Right lobe of liver (tissue), 6 donors: ENCODE measurements around the gene TMEM44. TPM values are rescaled to one million over a fixed set of nuclear protein-coding genes. Genes with fewer than 3 reads are reported as not detected.

Source experiments
- ATAC-seq, 4 donors: fragments of 200-7000 bp; cut with Tn5 transposase; one replicate each; pipeline ENCODE4 v1.9.1; 2020; ENCODE audit warnings: mild to moderate bottlenecking in 4 of 4, moderate library complexity in 4 of 4
- DNase-seq, 3 donors: peaks; one replicate each; pipeline ENCODE4 v3.0.0-alpha.2; 2020
- H3K27ac ChIP-seq, 3 donors: fragments of 200-600 bp; one replicate each; pipeline ENCODE4 v1.8.0; 2022
- H3K27me3 ChIP-seq, 2 donors: fragments of 200-600 bp; one replicate each; pipeline ENCODE4 v1.8.0; 2022
- H3K36me3 ChIP-seq, 4 donors: fragments of 200-600 bp; sonication (generic) in 1 of 4; one replicate each; pipeline versions ENCODE4 v1.5.1 to v1.8.0; 2017 to 2022; ENCODE audit warnings: control low read depth in 1 of 4
- H3K4me1 ChIP-seq, 4 donors: fragments of 200-600 bp; sonication (generic) in 1 of 4; one replicate each; pipeline versions ENCODE4 v1.5.1 to v1.8.0; 2017 to 2022; ENCODE audit warnings: control low read depth in 1 of 4
- H3K4me3 ChIP-seq, 3 donors: fragments of 200-600 bp; one replicate each; pipeline ENCODE4 v1.8.0; 2022
- H3K9me3 ChIP-seq, 4 donors: fragments of 200-600 bp; sonication (generic) in 1 of 4; one replicate each; pipeline versions ENCODE4 v1.5.1 to v1.8.0; 2017 to 2022; ENCODE audit warnings: control low read depth in 1 of 4
- CTCF ChIP-seq, 4 donors: fragments of 200-600 bp in 3 of 4; fragments of 450-650 bp in 1 of 4; IDR thresholded peaks; one replicate each; pipeline versions ENCODE4 v1.5.1 to v1.8.0; 2016 to 2022; ENCODE audit warnings: antibody characterized with exemption in 4 of 4, mild to moderate bottlenecking in 2 of 4
- POLR2A ChIP-seq: fragments of 450-650 bp; IDR thresholded peaks from one replicate; pipeline ENCODE4 v1.6.1; 2017; ENCODE audit warnings: antibody characterized with exemption, mild to moderate bottlenecking
- WGBS: methylation state at CpG from one replicate; pipeline ENCODE4 v1.1.6; 2018; ENCODE audit warnings: low coverage, low lambda C conversion rate; ENCODE audit not compliant: insufficient coverage; ENCODE audit errors: missing lambda C conversion rate; 5-methylcytosine and 5-hydroxymethylcytosine counted together
- intact Hi-C, 2 donors: fragments of 100-400 bp; cut with DNase I; formaldehyde crosslinking; loops; one replicate each; pipeline versions ENCODE4 v1.11.2 to v1.14.1; 2022
- total RNA-seq, 6 experiments: library from RNA; depleted of rRNA in 2 of 6; stranded (reverse); fragments of >200 nt in 2 of 6; fragmentation: NEBNext Ultra II Directional in 3 of 6; extraction: Animal tissue kit (Norgen Biotek cat#: 25700) in 3 of 6; gene quantifications; one replicate each; pipeline versions ENCODE4 v1.1.0 to v1.2.4, GENCODE V29; 2016 to 2023
- donor health status: DM: no; HTN: yes; CAD: no.
- donor health status: DM: no; HTN: no; CAD: no.
- donor health status: DM: no; HTN: no; CAD: no.
- donor health status: DM: no; HTN: yes; CAD: no.
- donor health status: DM: no; HTN: yes; CAD: no.

The TMEM44 gene
- total RNA-seq, 6 experiments from 2014 or later, result 2.2 to 6.8 (median 4.2) TPM

GRCh38 chr3:194623449-194624290, 9.5 kb downstream of the TMEM44 start:
- no peak for DNase-seq
- intact Hi-C loops, result no loop called here
- WGBS, result 90% methylated on average over 13 of the region's 25 CpGs
- Histone ChIP-seq H3K9me3 (no peaks in the 10 kb centered on the region), H3K36me3 (no peaks in the 10 kb centered on the region), H3K27me3 (no peaks in the 10 kb centered on the region), H3K27ac (no peak overlapping the region), H3K4me3 (no peak overlapping the region), H3K4me1 (peaks cover 0 to 10% (median 0%) of the 10 kb centered on the region in 4 donors)
- no peak for TF ChIP-seq POLR2A
- TF ChIP-seq CTCF (IDR thresholded peaks at IDR 0.05), result no peak
- no peak for ATAC-seq

- TF ChIP-seq POLR2A (no peak), CTCF (IDR thresholded peaks at IDR 0.05) (no peak)
- no peaks in the 10 kb centered on the region for H3K36me3 ChIP-seq
Measured at GRCh38 chr3:194622621-194623340, 10.4 kb downstream of the TMEM44 start.

GRCh38 chr3:194621947-194622346, 11.3 kb downstream of the TMEM44 start:
- intact Hi-C loops, result no loop called here
- DNase-seq (no peak), ATAC-seq (no peak)
- Histone ChIP-seq H3K27ac (no peak overlapping the region), H3K36me3 (no peaks in the 10 kb centered on the region), H3K4me3 (no peak overlapping the region), H3K4me1 (peaks cover 0 to 10% (median 0%) of the 10 kb centered on the region in 4 donors), H3K27me3 (no peaks in the 10 kb centered on the region), H3K9me3 (no peaks in the 10 kb centered on the region)
- TF ChIP-seq CTCF (IDR thresholded peaks at IDR 0.05) (no peak), POLR2A (no peak)
- 98% methylated on average over 5 of the region's 14 CpGs for WGBS

More at GRCh38 chr3:194622621-194623340, 10.4 kb downstream of the TMEM44 start:
- peaks cover 0 to 10% (median 0%) of the 10 kb centered on the region in 4 donors for H3K4me1 ChIP-seq
- H3K9me3 ChIP-seq, result no peaks in the 10 kb centered on the region
- no peak overlapping the region for H3K4me3 ChIP-seq
- no peak overlapping the region for H3K27ac ChIP-seq
- intact Hi-C loops, result no loop called here
- no peaks in the 10 kb centered on the region for H3K27me3 ChIP-seq
- no peak for DNase-seq
- WGBS, result 100% methylated on average over 6 of the region's 26 CpGs
- no peak for ATAC-seq

GRCh38 chr3:194620196-194620595, 13.0 kb downstream of the TMEM44 start:
- Histone ChIP-seq H3K4me3 (no peak overlapping the region), H3K9me3 (no peaks in the 10 kb centered on the region), H3K27ac (no peak overlapping the region), H3K4me1 (peaks cover 0 to 10% (median 0%) of the 10 kb centered on the region in 4 donors), H3K27me3 (no peaks in the 10 kb centered on the region), H3K36me3 (no peaks in the 10 kb centered on the region)
- WGBS, result 75% methylated on average over 7 of the region's 7 CpGs
- DNase-seq (no peak), ATAC-seq (peak in 1 of 4 donors; percentile 9)
- TF ChIP-seq POLR2A (no peak), CTCF (IDR thresholded peaks at IDR 0.05) (no peak)
- intact Hi-C loops, result no loop called here
